GM23248 (cell line): ENCODE measurements around the gene SRPX.

Experiments used
- EZH2 ChIP-seq: fragments of 200-600 bp; sonication (generic); IDR thresholded peaks from 2 replicates; pipeline ENCODE4 v1.6.1; 2018; ENCODE audit warnings: antibody characterized with exemption, mild to moderate bottlenecking; ENCODE audit not compliant: insufficient read depth, poor library complexity, severe bottlenecking
- EZH2phosphoT487 ChIP-seq: fragments of 200-600 bp; sonication (generic); IDR thresholded peaks from 2 replicates; pipeline ENCODE4 v1.6.1; 2018; ENCODE audit warnings: antibody characterized with exemption, moderate library complexity, mild to moderate bottlenecking, low read depth; ENCODE audit not compliant: insufficient read depth

DNA sequence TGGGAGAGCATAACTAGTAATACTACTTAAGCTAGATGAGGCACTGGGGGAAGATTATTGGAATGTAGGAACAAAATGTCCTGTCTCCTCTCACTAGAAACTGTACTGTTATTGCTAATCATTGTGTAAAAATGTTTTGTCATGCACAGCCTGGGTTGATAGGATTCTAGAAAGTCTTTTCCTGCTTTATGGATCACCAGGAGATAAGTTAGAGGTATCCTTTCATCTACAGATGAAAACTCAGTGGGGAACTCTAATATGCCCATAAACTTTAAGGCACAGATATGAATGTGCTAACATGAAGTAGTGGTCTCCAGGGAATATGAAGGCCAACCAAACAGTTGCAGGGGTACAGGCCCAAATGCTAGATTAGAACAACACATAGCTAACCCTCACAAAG, 57.5 kb downstream of the SRPX start:
- TF ChIP-seq EZH2 (no peak), EZH2phosphoT487 (no peak)
